Natural killer cell (primary cell): Measurements from ENCODE around the gene RUFY1. TPM values are rescaled to one million over a fixed set of nuclear protein-coding genes. Genes with fewer than 3 reads are reported as not detected.
"Not testable (repeated sequence)": the region's sequence is repeated elsewhere in the genome, so short reads cannot be mapped to it uniquely, and the experiment has no call there.

ENCODE experiments used
- ATAC-seq, 3 donors: fragments of 150-1000 bp in 2 of 3; fragments of 200-7000 bp in 1 of 3; cut with Tn5 transposase; 1 replicate in 1 of 3; 2 replicates in 2 of 3; pipeline ENCODE4 v1.10.0; 2021; ENCODE audit warnings: mild to moderate bottlenecking in 2 of 3, moderate library complexity in 2 of 3
- DNase-seq, 2 donors: peaks; one replicate each; pipeline versions ENCODE4 v3.0.0 to v3.0.0-alpha.2; 2013 to 2021; ENCODE audit warnings: mixed read lengths in 1 of 2
- H3K27ac ChIP-seq: one replicate; pipeline ENCODE4 v1.5.1; 2013; ENCODE audit warnings: mild to moderate bottlenecking, low read length
- H3K27me3 ChIP-seq: one replicate; pipeline ENCODE4 v1.6.1; 2013; ENCODE audit warnings: low read length; ENCODE audit not compliant: control insufficient read depth, insufficient read depth
- H3K36me3 ChIP-seq: one replicate; pipeline ENCODE4 v1.6.1; 2013; ENCODE audit warnings: low read length; ENCODE audit not compliant: control insufficient read depth, insufficient read depth
- H3K4me1 ChIP-seq: one replicate; pipeline ENCODE4 v1.6.1; 2013; ENCODE audit warnings: low read length; ENCODE audit not compliant: control insufficient read depth, insufficient read depth
- H3K4me3 ChIP-seq: one replicate; pipeline ENCODE4 v1.5.1; 2013; ENCODE audit warnings: low read length
- H3K9me3 ChIP-seq: one replicate; pipeline ENCODE4 v1.6.1; 2013; ENCODE audit warnings: low read length; ENCODE audit not compliant: control insufficient read depth, insufficient read depth
- H3K27ac Mint-ChIP-seq, 2 donors: one replicate each; pipeline ENCODE4 v1.8.0; 2022; ENCODE audit warnings: mild to moderate bottlenecking in 2 of 2, mixed read lengths in 2 of 2, moderate library complexity in 1 of 2
- H3K27me3 Mint-ChIP-seq, 2 donors: one replicate each; pipeline ENCODE4 v1.8.0; 2022; ENCODE audit warnings: low read depth in 2 of 2, mixed read lengths in 2 of 2
- H3K36me3 Mint-ChIP-seq: one replicate; pipeline ENCODE4 v1.8.0; 2022; ENCODE audit warnings: mixed read lengths
- H3K4me1 Mint-ChIP-seq, 2 donors: one replicate each; pipeline ENCODE4 v1.8.0; 2022; ENCODE audit warnings: mixed read lengths in 2 of 2
- H3K4me3 Mint-ChIP-seq: one replicate; pipeline ENCODE4 v1.8.0; 2022; ENCODE audit warnings: mild to moderate bottlenecking, moderate library complexity, mixed read lengths
- H3K9me3 Mint-ChIP-seq, 2 donors: one replicate each; pipeline ENCODE4 v1.8.0; 2022; ENCODE audit warnings: mixed read lengths in 2 of 2
- WGBS: methylation state at CpG from one replicate; pipeline ENCODE4 v1.1.7; 2013; ENCODE audit warnings: missing lambda C conversion rate; ENCODE audit not compliant: insufficient coverage; 5-methylcytosine and 5-hydroxymethylcytosine counted together
- intact Hi-C: fragments of 100-400 bp; cut with micrococcal nuclease; formaldehyde crosslinking; loops from one replicate; pipeline ENCODE4 v1.14.2; 2022
- total RNA-seq, 4 donors: library from RNA; stranded (reverse); fragments of 120-200 nt in 1 of 4; gene quantifications; one replicate each; pipeline versions ENCODE4 v1.2.3 to v1.2.4, GENCODE V29; 2013 to 2022
- TF ChIP-seq, protein P1 (sequence below): fragments of 200-600 bp; IDR thresholded peaks from one replicate; pipeline ENCODE4 v1.8.0; 2022; ENCODE audit warnings: antibody characterized with exemption

Gene RUFY1, protein sequence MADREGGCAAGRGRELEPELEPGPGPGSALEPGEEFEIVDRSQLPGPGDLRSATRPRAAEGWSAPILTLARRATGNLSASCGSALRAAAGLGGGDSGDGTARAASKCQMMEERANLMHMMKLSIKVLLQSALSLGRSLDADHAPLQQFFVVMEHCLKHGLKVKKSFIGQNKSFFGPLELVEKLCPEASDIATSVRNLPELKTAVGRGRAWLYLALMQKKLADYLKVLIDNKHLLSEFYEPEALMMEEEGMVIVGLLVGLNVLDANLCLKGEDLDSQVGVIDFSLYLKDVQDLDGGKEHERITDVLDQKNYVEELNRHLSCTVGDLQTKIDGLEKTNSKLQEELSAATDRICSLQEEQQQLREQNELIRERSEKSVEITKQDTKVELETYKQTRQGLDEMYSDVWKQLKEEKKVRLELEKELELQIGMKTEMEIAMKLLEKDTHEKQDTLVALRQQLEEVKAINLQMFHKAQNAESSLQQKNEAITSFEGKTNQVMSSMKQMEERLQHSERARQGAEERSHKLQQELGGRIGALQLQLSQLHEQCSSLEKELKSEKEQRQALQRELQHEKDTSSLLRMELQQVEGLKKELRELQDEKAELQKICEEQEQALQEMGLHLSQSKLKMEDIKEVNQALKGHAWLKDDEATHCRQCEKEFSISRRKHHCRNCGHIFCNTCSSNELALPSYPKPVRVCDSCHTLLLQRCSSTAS
- 10 to 100 TPM; 40.4 to 48.7 (median 46.6) TPM for total RNA-seq
- 103 TPM for total RNA-seq (2013)

DNA sequence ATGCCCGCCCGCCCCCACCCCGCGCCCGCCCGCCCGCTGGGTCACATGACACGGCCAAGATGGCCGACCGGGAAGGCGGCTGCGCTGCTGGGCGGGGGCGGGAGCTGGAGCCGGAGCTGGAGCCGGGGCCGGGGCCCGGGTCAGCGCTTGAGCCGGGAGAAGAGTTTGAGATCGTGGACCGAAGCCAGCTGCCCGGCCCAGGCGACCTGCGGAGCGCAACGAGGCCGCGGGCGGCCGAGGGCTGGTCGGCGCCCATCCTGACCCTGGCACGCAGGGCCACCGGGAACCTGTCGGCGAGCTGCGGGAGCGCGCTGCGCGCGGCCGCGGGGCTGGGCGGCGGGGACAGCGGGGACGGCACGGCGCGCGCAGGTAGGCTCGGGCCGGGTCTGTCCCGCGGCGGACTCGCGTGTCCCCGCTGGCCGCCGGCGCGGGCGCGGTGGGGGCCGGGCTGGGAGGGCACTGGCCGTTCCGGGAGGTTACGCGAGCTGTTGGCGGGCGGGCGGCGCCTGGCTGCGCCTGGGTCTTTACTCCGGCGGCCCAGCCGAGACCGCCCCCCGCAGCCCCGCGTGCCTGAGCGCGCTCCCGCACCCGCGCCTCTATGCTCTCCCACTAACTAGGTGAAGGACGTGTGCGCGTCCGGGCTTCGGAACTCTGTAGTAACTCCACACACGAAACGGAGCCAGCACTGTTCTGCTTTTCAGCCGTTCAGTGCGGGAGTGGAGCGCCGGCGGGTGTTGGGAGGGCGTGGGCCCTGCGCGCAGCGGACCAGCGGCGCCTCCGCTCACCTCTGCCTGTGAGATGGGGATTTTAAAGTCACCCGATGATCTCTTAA, at the start of gene RUFY1:
RUFY1 (plus strand) TSS at position 44 of the 832 bp plus-strand sequence; CDS start at position 60, 16 bp downstream.
- Mint-ChIP-seq H3K4me1 (peaks cover 11 to 20% of the 10 kb centered on the region in 2 donors), H3K36me3 (no peaks in the 10 kb centered on the region), H3K27me3 (no peaks in the 10 kb centered on the region), H3K27ac (peak within 1 kb of the TSS; percentile 93 to 95), H3K4me3 (peak within 1 kb of the TSS; percentile 97), H3K9me3 (no peaks in the 10 kb centered on the region)
- Histone ChIP-seq H3K4me1 (peaks cover 22% of the 10 kb centered on the region), H3K9me3 (no peaks in the 10 kb centered on the region), H3K4me3 (peak within 1 kb of the TSS; percentile 93), H3K27me3 (no peaks in the 10 kb centered on the region), H3K27ac (peak within 1 kb of the TSS; percentile 79), H3K36me3 (no peaks in the 10 kb centered on the region)
- peak; percentile 88 to 89 for DNase-seq
- peak; percentile 83 to 93 (median 85) for ATAC-seq
- TF ChIP-seq, protein P1, sequence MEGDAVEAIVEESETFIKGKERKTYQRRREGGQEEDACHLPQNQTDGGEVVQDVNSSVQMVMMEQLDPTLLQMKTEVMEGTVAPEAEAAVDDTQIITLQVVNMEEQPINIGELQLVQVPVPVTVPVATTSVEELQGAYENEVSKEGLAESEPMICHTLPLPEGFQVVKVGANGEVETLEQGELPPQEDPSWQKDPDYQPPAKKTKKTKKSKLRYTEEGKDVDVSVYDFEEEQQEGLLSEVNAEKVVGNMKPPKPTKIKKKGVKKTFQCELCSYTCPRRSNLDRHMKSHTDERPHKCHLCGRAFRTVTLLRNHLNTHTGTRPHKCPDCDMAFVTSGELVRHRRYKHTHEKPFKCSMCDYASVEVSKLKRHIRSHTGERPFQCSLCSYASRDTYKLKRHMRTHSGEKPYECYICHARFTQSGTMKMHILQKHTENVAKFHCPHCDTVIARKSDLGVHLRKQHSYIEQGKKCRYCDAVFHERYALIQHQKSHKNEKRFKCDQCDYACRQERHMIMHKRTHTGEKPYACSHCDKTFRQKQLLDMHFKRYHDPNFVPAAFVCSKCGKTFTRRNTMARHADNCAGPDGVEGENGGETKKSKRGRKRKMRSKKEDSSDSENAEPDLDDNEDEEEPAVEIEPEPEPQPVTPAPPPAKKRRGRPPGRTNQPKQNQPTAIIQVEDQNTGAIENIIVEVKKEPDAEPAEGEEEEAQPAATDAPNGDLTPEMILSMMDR, result no peak
- intact Hi-C loops, result loop anchor here (1.0 to 10.0 kb wide), 4 partner anchors 9 to 926 kb away; partner anchors contain the start of genes CLK4, MAML1 and RNF130
- under 1% methylated on average over 109 of the region's 109 CpGs for WGBS

DNA sequence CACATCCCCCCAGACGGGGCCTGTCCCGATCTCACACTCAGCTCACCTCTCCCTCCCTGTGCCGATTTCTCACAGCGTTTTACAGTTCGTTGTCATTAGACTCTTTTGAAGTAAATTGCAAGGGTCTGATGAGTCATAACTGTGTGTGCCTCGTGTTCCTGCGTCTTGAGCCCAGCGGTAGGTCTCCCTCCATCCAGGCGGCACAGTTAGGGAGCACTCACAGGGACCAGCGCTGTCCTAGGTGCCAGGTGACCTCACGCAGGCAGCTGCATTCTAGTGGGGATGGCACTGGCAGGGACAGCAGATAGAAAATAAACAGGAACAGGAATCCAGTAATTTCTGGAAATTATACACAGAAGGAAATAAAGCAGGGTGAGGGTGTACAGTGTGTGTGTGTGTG, 48.4 kb upstream of the RUFY1 start:
- H3K9me3 Mint-ChIP-seq, H3K36me3 Mint-ChIP-seq, H3K4me1 Mint-ChIP-seq, H3K27ac Mint-ChIP-seq, ATAC-seq, H3K27ac ChIP-seq, intact Hi-C loops, H3K27me3 Mint-ChIP-seq, H3K36me3 ChIP-seq, H3K4me1 ChIP-seq, H3K27me3 ChIP-seq, DNase-seq, H3K9me3 ChIP-seq, H3K4me3 ChIP-seq, H3K4me3 Mint-ChIP-seq: not testable (repeated sequence)
- no CpG with 5 or more reads among the region's 11 CpGs for WGBS

DNA sequence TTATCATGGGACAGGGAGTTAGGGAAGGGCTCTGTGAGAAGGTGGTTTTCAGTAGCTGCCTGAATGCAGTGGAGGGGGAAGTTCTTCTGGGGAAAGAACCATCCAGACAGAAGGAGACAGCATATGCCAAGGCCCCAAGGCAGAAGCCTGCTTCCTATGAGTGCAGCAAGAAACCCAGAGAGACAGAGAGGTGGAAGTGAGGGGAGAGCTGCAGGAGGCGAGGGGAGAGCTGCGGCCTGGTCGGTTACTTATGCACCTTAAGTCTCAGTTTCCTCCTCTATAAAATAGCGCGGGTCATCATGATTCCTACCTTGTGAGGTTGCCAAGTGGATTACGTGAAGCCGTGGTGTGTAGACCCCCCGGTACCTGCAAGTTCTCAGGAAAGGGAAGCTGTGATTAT, 47.9 kb upstream of the RUFY1 start:
- intact Hi-C loops, H3K36me3 ChIP-seq, H3K27ac ChIP-seq, H3K27me3 ChIP-seq, H3K4me1 ChIP-seq, H3K4me1 Mint-ChIP-seq, H3K27me3 Mint-ChIP-seq, H3K36me3 Mint-ChIP-seq, ATAC-seq, H3K27ac Mint-ChIP-seq, H3K9me3 ChIP-seq, DNase-seq, H3K4me3 Mint-ChIP-seq, H3K9me3 Mint-ChIP-seq, H3K4me3 ChIP-seq: not testable (repeated sequence)
- 80% methylated on average over 1 of the region's 8 CpGs for WGBS

DNA sequence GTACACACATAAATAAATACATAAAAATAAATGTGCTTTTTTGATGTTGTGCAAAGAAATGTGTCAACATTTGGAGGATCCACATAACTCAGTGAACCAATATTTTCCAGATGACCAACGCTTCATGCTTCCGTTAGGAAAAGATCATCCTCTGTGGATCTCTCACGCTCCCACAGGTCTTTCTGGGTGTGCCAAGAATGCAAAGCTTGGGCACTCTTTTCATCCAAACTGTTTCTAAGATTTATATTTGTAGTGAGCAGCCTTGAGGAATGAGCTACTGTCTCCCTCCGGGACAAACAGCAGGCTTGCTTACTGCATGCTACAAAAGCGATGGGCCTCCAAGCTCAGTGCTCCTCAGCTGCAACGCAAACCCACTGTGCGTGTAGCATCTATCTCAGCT, 46.2 kb upstream of the RUFY1 start:
- intact Hi-C loops, result no loop called here
- WGBS, result 83% methylated on average over 7 of the region's 7 CpGs
- no peak overlapping the region for H3K4me3 Mint-ChIP-seq
- H3K9me3 Mint-ChIP-seq, result no peaks in the 10 kb centered on the region
- no peak for ATAC-seq
- H3K4me1 ChIP-seq, result no peaks in the 10 kb centered on the region
- H3K4me3 ChIP-seq, result no peak overlapping the region
- no peaks in the 10 kb centered on the region for H3K36me3 ChIP-seq
- no peak for DNase-seq
- H3K9me3 ChIP-seq, result no peaks in the 10 kb centered on the region
- H3K27me3 Mint-ChIP-seq, result peaks cover 0 to 4% of the 10 kb centered on the region in 2 donors
- no peak overlapping the region for H3K27ac ChIP-seq
- no peak overlapping the region for H3K27ac Mint-ChIP-seq
- TF ChIP-seq, protein P1, result no peak
- H3K36me3 Mint-ChIP-seq, result no peaks in the 10 kb centered on the region
- no peaks in the 10 kb centered on the region for H3K27me3 ChIP-seq
- H3K4me1 Mint-ChIP-seq, result no peaks in the 10 kb centered on the region
